GM23338 (cell line): ENCODE results near the gene ARID1B. TPM values are rescaled to one million over a fixed set of nuclear protein-coding genes. Genes with fewer than 3 reads are reported as not detected.

ENCODE experiments used
- ATAC-seq: fragments of 200-7000 bp; cut with Tn5 transposase; 3 replicates; pipeline ENCODE4 v1.9.1; 2020
- DNase-seq: peaks from one replicate; pipeline ENCODE4 v3.0.0-alpha.2; 2015; ENCODE audit warnings: low spot score
- H2AFZ ChIP-seq: fragments of 200-600 bp; sonication (generic); 2 replicates; pipeline ENCODE4 v1.8.0; 2016; ENCODE audit warnings: antibody characterized with exemption, mild to moderate bottlenecking, moderate library complexity
- H3F3A ChIP-seq: fragments of 200-600 bp; sonication (generic); replicated peaks from 2 replicates; pipeline ENCODE4 v1.8.0; 2017; ENCODE audit warnings: antibody characterized with exemption, mixed run types, low read depth
- H3K27ac ChIP-seq: fragments of 200-600 bp; sonication (generic); 2 replicates; pipeline ENCODE4 v1.6.1; 2016; ENCODE audit warnings: low read depth
- H3K27me3 ChIP-seq: fragments of 200-600 bp; sonication (generic); 2 replicates; pipeline ENCODE4 v1.8.0; 2016; ENCODE audit warnings: mild to moderate bottlenecking, mixed run types, moderate library complexity; ENCODE audit not compliant: insufficient read depth
- H3K36me3 ChIP-seq: fragments of 200-600 bp; sonication (generic); 2 replicates; pipeline ENCODE4 v1.8.0; 2016; ENCODE audit warnings: mild to moderate bottlenecking; ENCODE audit not compliant: insufficient read depth
- H3K4me1 ChIP-seq: fragments of 200-600 bp; sonication (generic); 2 replicates; pipeline ENCODE4 v1.8.0; 2016; ENCODE audit warnings: mild to moderate bottlenecking, moderate library complexity; ENCODE audit not compliant: insufficient read depth
- H3K4me2 ChIP-seq: fragments of 200-600 bp; sonication (generic); 2 replicates; pipeline ENCODE4 v1.7.1; 2017; ENCODE audit warnings: mixed run types
- H3K4me3 ChIP-seq: fragments of 200-600 bp; sonication (generic); 2 replicates; pipeline ENCODE4 v1.6.1; 2016; ENCODE audit warnings: mixed run types
- H3K79me2 ChIP-seq: fragments of 200-600 bp; sonication (generic); replicated peaks from 2 replicates; pipeline ENCODE4 v1.8.0; 2017; ENCODE audit warnings: mild to moderate bottlenecking; ENCODE audit not compliant: insufficient read depth
- H3K9me2 ChIP-seq: fragments of 200-600 bp; sonication (generic); 2 replicates; pipeline ENCODE4 v1.8.0; 2017; ENCODE audit not compliant: insufficient read depth
- H4K20me1 ChIP-seq: fragments of 200-600 bp; sonication (generic); replicated peaks from 2 replicates; pipeline ENCODE4 v1.8.0; 2017; ENCODE audit warnings: mild to moderate bottlenecking; ENCODE audit not compliant: insufficient read depth
- H3K27ac Mint-ChIP-seq: 2 replicates; pipeline ENCODE4 v1.8.0; 2020; ENCODE audit warnings: inconsistent platforms, mild to moderate bottlenecking, moderate library complexity, mixed read lengths
- H3K27me3 Mint-ChIP-seq: 3 replicates; pipeline ENCODE4 v1.8.0; 2022; ENCODE audit warnings: low read depth, mild to moderate bottlenecking, moderate library complexity, mixed read lengths, inconsistent platforms; ENCODE audit not compliant: insufficient read depth, poor library complexity
- H3K36me3 Mint-ChIP-seq: 3 replicates; pipeline ENCODE4 v1.8.0; 2021; ENCODE audit warnings: low read depth, mild to moderate bottlenecking, inconsistent platforms, moderate library complexity, mixed read lengths
- H3K4me1 Mint-ChIP-seq: 3 replicates; pipeline ENCODE4 v1.8.0; 2020; ENCODE audit warnings: mild to moderate bottlenecking, inconsistent platforms, mixed read lengths
- H3K4me3 Mint-ChIP-seq: 3 replicates; pipeline ENCODE4 v1.8.0; 2021; ENCODE audit warnings: moderate library complexity, mild to moderate bottlenecking, inconsistent platforms, mixed read lengths
- H3K9me3 Mint-ChIP-seq: 3 replicates; pipeline ENCODE4 v1.8.0; 2020; ENCODE audit warnings: moderate library complexity, mild to moderate bottlenecking, inconsistent platforms, mixed read lengths
- CREB1 ChIP-seq: fragments of 250-450 bp; sonication (Bioruptor Pico); IDR thresholded peaks from 2 replicates; pipeline ENCODE4 v1.5.0; 2020; ENCODE audit warnings: low read depth, mild to moderate bottlenecking, moderate library complexity
- EZH2 ChIP-seq: fragments of 200-600 bp; sonication (generic); IDR thresholded peaks from one replicate; pipeline ENCODE4 v1.8.0; 2017; ENCODE audit warnings: antibody characterized with exemption, mild to moderate bottlenecking, low read depth; ENCODE audit not compliant: unreplicated experiment
- EZH2phosphoT487 ChIP-seq: fragments of 200-600 bp; sonication (generic); IDR thresholded peaks from one replicate; pipeline ENCODE4 v1.8.1; 2018; ENCODE audit warnings: antibody characterized with exemption; ENCODE audit not compliant: unreplicated experiment
- JUNB ChIP-seq: IDR thresholded peaks from one replicate; pipeline ENCODE4 v1.6.1; 2016; ENCODE audit warnings: antibody characterized with exemption; ENCODE audit not compliant: unreplicated experiment
- POLR2AphosphoS5 ChIP-seq: IDR thresholded peaks from 2 replicates; pipeline ENCODE4 v1.6.1; 2016; ENCODE audit warnings: antibody characterized with exemption, low read depth
- STAT1 ChIP-seq: IDR thresholded peaks from one replicate; pipeline ENCODE4 v1.6.1; 2016; ENCODE audit warnings: antibody characterized with exemption; ENCODE audit not compliant: unreplicated experiment
- ZNF331 ChIP-seq: fragments of 250-450 bp; sonication (Bioruptor Pico); IDR thresholded peaks from 2 replicates; pipeline ENCODE4 v1.5.0; 2020; ENCODE audit warnings: low read depth, mild to moderate bottlenecking, moderate library complexity
- polyA plus RNA-seq: library from polyadenylated mRNA; unstranded; fragments of >200 nt; fragmentation: Nextera tagmentation; extraction: Ambion mirVana; gene quantifications from 2 replicates; pipeline ENCODE4 v1.2.1, GENCODE V29; 2016
- total RNA-seq: library from RNA; depleted of rRNA; stranded (reverse); fragments of >200 nt; shearing (Covaris generic); gene quantifications from 2 replicates; pipeline ENCODE4 v1.2.3, GENCODE V29; 2014
- TF ChIP-seq, protein P1 (sequence below): fragments of 250-450 bp; sonication (Bioruptor Pico); IDR thresholded peaks from 2 replicates; pipeline ENCODE4 v1.5.0; 2020; ENCODE audit warnings: mild to moderate bottlenecking, moderate library complexity
- TF ChIP-seq, protein P2 (sequence below): IDR thresholded peaks from 2 replicates; pipeline ENCODE4 v1.6.1; 2016; ENCODE audit warnings: antibody characterized with exemption

Gene ARID1B
- total and polyA plus RNA-seq, 2 experiments from 2014 or later: 59.3 to 72.2 TPM

DNA sequence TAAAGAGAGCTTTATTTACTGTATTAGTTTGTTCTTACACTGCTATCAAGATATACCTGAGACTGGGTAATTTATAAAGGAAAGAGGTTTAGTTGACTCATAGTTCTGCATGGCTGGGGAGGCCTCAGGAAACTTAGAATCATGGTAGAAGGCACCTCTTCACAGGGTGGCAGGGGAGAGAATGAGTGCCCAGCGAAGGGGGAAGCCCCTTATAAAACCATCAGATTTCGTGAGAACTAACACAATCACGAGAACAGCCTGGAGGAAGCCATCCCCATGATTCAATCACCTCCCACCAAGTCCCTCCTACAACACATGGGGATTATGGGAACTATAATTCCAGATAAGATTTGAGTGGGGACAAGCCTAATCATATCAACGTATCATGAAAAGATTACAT is 27.2 kb downstream of the ARID1B start (continued):
- no peak for TF ChIP-seq EZH2
- no peak for TF ChIP-seq ZNF331
- TF ChIP-seq, protein P1, sequence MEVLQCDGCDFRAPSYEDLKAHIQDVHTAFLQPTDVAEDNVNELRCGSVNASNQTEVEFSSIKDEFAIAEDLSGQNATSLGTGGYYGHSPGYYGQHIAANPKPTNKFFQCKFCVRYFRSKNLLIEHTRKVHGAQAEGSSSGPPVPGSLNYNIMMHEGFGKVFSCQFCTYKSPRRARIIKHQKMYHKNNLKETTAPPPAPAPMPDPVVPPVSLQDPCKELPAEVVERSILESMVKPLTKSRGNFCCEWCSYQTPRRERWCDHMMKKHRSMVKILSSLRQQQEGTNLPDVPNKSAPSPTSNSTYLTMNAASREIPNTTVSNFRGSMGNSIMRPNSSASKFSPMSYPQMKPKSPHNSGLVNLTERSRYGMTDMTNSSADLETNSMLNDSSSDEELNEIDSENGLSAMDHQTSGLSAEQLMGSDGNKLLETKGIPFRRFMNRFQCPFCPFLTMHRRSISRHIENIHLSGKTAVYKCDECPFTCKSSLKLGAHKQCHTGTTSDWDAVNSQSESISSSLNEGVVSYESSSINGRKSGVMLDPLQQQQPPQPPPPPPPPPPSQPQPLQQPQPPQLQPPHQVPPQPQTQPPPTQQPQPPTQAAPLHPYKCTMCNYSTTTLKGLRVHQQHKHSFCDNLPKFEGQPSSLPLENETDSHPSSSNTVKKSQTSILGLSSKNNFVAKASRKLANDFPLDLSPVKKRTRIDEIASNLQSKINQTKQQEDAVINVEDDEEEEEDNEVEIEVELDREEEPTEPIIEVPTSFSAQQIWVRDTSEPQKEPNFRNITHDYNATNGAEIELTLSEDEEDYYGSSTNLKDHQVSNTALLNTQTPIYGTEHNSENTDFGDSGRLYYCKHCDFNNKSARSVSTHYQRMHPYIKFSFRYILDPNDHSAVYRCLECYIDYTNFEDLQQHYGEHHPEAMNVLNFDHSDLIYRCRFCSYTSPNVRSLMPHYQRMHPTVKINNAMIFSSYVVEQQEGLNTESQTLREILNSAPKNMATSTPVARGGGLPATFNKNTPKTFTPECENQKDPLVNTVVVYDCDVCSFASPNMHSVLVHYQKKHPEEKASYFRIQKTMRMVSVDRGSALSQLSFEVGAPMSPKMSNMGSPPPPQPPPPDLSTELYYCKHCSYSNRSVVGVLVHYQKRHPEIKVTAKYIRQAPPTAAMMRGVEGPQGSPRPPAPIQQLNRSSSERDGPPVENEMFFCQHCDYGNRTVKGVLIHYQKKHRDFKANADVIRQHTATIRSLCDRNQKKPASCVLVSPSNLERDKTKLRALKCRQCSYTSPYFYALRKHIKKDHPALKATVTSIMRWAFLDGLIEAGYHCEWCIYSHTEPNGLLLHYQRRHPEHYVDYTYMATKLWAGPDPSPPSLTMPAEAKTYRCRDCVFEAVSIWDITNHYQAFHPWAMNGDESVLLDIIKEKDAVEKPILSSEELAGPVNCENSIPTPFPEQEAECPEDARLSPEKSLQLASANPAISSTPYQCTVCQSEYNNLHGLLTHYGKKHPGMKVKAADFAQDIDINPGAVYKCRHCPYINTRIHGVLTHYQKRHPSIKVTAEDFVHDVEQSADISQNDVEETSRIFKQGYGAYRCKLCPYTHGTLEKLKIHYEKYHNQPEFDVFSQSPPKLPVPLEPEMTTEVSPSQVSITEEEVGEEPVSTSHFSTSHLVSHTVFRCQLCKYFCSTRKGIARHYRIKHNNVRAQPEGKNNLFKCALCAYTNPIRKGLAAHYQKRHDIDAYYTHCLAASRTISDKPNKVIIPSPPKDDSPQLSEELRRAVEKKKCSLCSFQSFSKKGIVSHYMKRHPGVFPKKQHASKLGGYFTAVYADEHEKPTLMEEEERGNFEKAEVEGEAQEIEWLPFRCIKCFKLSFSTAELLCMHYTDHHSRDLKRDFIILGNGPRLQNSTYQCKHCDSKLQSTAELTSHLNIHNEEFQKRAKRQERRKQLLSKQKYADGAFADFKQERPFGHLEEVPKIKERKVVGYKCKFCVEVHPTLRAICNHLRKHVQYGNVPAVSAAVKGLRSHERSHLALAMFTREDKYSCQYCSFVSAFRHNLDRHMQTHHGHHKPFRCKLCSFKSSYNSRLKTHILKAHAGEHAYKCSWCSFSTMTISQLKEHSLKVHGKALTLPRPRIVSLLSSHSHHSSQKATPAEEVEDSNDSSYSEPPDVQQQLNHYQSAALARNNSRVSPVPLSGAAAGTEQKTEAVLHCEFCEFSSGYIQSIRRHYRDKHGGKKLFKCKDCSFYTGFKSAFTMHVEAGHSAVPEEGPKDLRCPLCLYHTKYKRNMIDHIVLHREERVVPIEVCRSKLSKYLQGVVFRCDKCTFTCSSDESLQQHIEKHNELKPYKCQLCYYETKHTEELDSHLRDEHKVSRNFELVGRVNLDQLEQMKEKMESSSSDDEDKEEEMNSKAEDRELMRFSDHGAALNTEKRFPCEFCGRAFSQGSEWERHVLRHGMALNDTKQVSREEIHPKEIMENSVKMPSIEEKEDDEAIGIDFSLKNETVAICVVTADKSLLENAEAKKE (CRISPR knock-in tag): no peak
- TF ChIP-seq, protein P2, sequence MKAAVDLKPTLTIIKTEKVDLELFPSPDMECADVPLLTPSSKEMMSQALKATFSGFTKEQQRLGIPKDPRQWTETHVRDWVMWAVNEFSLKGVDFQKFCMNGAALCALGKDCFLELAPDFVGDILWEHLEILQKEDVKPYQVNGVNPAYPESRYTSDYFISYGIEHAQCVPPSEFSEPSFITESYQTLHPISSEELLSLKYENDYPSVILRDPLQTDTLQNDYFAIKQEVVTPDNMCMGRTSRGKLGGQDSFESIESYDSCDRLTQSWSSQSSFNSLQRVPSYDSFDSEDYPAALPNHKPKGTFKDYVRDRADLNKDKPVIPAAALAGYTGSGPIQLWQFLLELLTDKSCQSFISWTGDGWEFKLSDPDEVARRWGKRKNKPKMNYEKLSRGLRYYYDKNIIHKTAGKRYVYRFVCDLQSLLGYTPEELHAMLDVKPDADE: no peak
- TF ChIP-seq EZH2phosphoT487: no peak

DNA sequence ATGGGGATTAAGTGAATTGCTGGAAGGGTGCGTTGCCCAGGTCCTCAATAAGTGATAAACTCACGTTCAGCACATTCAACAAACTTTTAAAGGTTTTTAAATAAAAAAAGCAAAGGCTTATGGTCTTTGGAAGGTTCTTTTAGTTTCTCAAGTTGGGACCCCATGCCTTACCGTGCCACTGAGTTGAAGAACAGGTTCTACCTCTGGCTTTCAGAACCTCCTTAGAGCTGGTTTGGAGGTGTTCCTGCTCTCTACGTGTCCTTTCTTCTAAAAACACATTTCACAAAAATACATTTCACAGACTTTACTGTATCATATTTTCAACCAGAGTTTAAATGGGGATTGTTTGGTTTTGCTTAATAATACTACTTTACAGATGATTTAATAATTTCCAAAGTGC is 29.0 kb downstream of the ARID1B start:
- Mint-ChIP-seq H3K27ac (no peak overlapping the region), H3K36me3 (peaks cover 7% of the 10 kb centered on the region), H3K27me3 (peaks cover 8% of the 10 kb centered on the region), H3K4me1 (peaks cover 55% of the 10 kb centered on the region), H3K9me3 (0 out of 3 replicates have a peak, but pooled peaks cover 2% of the 10 kb centered on the region), H3K4me3 (no peak overlapping the region)
- H3K4me3 ChIP-seq: no peak overlapping the region
- H3F3A ChIP-seq: no peaks in the 10 kb centered on the region
- no peak overlapping the region for H2AFZ ChIP-seq
- H3K4me1 ChIP-seq: peaks cover 39% of the 10 kb centered on the region
- H3K36me3 ChIP-seq: no peaks in the 10 kb centered on the region
- DNase-seq: no peak
- H3K79me2 ChIP-seq: peaks cover 100% of the 10 kb centered on the region
- H3K27ac ChIP-seq: no peak overlapping the region
- ATAC-seq: no peak; the same call in 2 of the 3 replicates
- no peak overlapping the region for H3K4me2 ChIP-seq
- no peaks in the 10 kb centered on the region for H3K27me3 ChIP-seq
- peaks cover 30% of the 10 kb centered on the region for H4K20me1 ChIP-seq
- no peaks in the 10 kb centered on the region for H3K9me2 ChIP-seq
- TF ChIP-seq JUNB (no peak), CREB1 (CRISPR knock-in tag) (no peak), EZH2phosphoT487 (no peak), STAT1 (no peak), POLR2AphosphoS5 (no peak)
- TF ChIP-seq, protein P2: no peak
